NOMO-1 (cell line): ENCODE data around the gene STX8.
A peak's percentile ranks its signal among the peaks of the same experiment; 100 is the strongest.

Experiments used
- DNase-seq, 2 experiments: peaks; one replicate each; lab custom pipeline; 2025; ENCODE audit not compliant: unreplicated experiment in 2 of 2; lab: John Stamatoyannopoulos, UW

The STX8 gene

GRCh38 chr17:9512323-9513168 lies 63.1 kb downstream of the STX8 start:
- no peak for DNase-seq

- no peak for DNase-seq
Measured at GRCh38 chr17:9509236-9509816, 66.3 kb downstream of the STX8 start.

GRCh38 chr17:9499041-9499440 lies 76.6 kb downstream of the STX8 start:
- no peak for DNase-seq

- DNase-seq = peak in 1 of 2 experiments; percentile 1
Measured at GRCh38 chr17:9498490-9498889, 77.1 kb downstream of the STX8 start.

- no peak for DNase-seq
Measured at GRCh38 chr17:9488556-9488955, 87.1 kb downstream of the STX8 start.

- no peak for DNase-seq
Measured at GRCh38 chr17:9487406-9487805, 88.2 kb downstream of the STX8 start.

- DNase-seq = no peak
Measured at GRCh38 chr17:9484789-9485188, 90.8 kb downstream of the STX8 start.

GRCh38 chr17:9479964-9480363 lies 95.7 kb downstream of the STX8 start:
- DNase-seq = no peak

- no peak for DNase-seq
Measured at GRCh38 chr17:9478889-9479288, 96.7 kb downstream of the STX8 start.

- DNase-seq = no peak
Measured at GRCh38 chr17:9475101-9475658, 100.4 kb downstream of the STX8 start.

- DNase-seq = no peak
Measured at GRCh38 chr17:9473711-9474110, 101.9 kb downstream of the STX8 start.

GRCh38 chr17:9472541-9472940 lies 103.1 kb downstream of the STX8 start:
- DNase-seq = no peak

GRCh38 chr17:9472094-9472493 lies 103.5 kb downstream of the STX8 start:
- no peak for DNase-seq

GRCh38 chr17:9470171-9470570 lies 105.4 kb downstream of the STX8 start:
- peak; percentile 3 to 65 for DNase-seq

- DNase-seq = no peak
Measured at GRCh38 chr17:9468937-9469336, 106.7 kb downstream of the STX8 start.

GRCh38 chr17:9468532-9468931 lies 107.1 kb downstream of the STX8 start:
- DNase-seq = no peak

- no peak for DNase-seq
Measured at GRCh38 chr17:9467518-9467917, 108.1 kb downstream of the STX8 start.

GRCh38 chr17:9465210-9465921 lies 110.3 kb downstream of the STX8 start:
- DNase-seq = no peak

GRCh38 chr17:9457005-9457404 lies 118.6 kb downstream of the STX8 start:
- DNase-seq = no peak

- no peak for DNase-seq
Measured at GRCh38 chr17:9456330-9456729, 119.3 kb downstream of the STX8 start.

GRCh38 chr17:9451934-9452333 lies 123.7 kb downstream of the STX8 start:
- DNase-seq = no peak
